Activated gamma-delta T cell treated with anti-CD3 and anti-CD28 coated beads, Interleukin-2, amount 50 U/mL, for 16 hours (primary cell): ENCODE measurements around the gene MYOM3.

Experiments used
- DNase-seq: peaks from one replicate; pipeline ENCODE4 v3.0.0-alpha.2; 2020; ENCODE audit warnings: low read depth

MYOM3 gene

DNA sequence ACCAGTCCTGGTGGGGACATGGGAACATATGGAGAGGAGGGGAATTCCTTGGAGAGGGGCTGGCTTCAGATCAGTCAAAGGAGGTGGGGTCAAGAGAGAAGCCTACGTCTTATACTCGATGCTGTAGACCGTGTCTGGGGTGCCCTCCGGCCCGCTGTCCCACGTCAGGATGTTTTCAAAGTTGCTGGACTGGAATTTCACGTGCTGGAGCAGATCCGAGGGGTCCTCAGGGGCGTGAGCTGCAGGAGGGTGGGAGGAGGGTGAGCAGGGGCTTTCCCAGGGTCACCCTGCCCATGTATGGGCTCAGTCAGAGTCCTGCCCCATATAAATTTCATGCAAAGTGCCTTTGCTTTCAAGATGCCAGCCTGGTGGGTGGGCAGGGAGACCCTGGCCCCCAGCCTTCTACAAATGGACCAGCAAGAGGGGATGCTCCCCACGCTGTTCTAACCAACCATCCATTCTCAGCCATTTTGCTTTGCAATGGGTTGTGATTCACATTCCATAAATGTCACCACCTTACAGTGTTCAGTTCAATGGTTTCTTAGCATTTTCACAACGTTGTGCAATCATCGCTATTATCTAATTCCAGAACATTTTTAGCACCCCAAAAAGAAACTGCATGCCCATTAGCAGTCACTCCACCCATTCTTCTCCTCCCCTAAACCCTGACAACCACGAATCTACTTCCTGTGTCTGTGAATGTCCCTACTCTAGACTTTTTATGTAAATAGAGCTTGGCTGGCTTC lies 26.7 kb upstream of the MYOM3 start:
- no peak for DNase-seq

DNA sequence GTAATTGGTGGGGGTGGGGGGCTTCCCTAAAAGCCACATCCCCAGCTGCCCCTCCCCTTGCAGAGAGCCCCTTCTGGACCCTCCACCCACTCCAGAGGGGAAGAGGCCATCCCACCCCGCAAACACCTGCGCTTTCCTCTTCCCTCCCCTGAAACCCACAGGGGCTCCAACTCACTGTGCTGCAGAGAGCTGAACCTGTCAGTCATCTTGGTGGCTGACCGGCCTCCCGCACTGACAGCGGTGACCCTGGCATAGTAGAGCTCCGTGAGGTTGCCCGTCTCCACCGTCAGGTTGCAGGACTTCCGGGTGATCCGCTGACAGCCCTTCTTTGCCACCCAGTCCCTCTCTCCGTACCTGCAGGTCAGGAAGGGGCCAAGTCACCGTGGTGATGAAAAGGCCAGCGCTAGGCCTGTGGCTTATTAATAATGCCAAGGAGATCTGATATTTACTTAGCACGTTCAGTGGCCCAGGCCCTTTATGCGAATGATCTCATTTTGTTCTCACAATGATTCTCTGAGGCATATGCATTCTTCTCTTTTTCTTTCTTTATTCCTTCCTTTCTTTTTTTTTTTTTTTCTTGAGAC lies 25.1 kb upstream of the MYOM3 start:
- no peak for DNase-seq

DNA sequence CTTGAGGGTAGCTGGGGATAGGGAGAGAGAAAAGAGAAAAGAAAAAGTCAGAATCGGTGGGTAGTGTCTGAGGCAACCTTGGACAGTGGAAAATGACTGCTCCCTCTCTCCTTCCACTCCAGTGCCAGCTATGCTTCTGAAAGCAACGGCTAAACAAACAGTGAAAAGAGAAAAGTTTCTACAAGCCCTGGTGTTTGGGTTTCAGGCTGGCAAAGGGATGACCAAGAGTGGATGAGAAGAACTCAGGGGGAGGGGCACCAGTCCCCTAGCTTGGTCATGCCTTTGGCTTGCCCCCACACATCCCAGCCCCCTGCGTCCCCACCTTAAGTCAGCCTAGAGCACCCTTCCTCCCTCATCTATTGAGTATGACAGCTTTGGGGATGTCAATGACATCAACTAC lies 22.4 kb upstream of the MYOM3 start:
- DNase-seq: no peak

DNA sequence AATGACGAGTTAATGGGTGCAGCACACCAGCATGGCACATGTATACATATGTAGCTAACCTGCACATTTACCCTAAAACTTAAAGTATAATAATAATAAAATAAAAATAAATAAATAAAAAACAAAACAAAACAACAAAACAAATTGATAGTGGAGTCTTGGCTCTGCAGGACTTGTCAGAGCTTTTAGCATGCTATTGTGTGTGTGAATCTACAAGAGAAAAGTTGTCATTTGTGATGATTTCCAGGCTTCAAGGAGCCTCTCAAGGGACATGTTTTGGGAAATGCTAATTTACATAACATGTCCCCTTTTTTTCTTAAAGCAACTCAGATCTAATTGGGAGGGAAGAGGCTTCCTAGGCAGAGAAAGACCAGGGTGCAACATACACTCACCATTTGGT lies 21.9 kb upstream of the MYOM3 start:
- DNase-seq: no peak

DNA sequence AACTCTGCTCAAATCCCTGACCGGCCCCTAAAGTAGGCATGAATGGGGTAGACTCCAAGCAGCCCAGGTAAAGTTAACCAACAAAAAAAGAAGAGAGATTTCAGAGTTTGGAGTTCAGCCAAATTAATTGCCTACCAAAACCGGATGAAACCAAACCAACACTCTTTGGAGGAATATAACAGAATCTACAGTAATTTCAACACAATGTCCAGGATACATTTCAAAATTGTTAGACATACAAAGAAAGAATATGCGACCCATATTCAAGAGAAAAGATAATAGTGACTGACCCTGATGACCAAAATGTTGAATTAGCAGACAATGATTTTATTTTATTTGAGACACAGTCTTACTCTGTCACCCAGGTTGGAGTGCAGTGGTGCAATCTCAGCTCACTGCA lies 18.4 kb upstream of the MYOM3 start:
- no peak for DNase-seq

DNA sequence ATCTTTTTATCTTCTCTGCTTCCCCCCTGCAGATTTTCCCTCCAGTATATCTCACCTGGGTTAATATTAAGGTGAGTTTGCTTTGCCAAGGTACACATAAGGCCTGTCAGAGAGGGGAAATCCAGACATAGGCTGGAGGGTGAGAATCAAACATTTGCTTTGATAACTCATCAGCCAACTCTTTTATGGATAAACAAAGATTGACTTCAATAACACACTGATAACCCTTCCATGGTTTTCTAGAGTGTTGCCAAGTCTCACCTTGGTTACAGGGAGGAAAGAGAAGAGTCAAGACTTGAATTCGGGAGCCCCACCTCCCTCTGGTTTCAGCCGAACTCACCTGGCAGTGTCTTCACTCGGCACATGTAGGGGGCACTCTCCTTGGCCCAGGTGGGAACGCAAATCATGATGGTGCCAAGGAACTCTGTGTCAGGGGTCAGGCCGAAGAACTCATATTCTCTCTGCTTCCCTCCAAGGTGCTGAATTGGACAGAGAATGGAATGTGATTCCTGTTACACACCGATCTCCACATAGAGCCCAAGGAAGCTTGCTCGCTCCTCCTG lies 15.9 kb upstream of the MYOM3 start:
- no peak for DNase-seq

DNA sequence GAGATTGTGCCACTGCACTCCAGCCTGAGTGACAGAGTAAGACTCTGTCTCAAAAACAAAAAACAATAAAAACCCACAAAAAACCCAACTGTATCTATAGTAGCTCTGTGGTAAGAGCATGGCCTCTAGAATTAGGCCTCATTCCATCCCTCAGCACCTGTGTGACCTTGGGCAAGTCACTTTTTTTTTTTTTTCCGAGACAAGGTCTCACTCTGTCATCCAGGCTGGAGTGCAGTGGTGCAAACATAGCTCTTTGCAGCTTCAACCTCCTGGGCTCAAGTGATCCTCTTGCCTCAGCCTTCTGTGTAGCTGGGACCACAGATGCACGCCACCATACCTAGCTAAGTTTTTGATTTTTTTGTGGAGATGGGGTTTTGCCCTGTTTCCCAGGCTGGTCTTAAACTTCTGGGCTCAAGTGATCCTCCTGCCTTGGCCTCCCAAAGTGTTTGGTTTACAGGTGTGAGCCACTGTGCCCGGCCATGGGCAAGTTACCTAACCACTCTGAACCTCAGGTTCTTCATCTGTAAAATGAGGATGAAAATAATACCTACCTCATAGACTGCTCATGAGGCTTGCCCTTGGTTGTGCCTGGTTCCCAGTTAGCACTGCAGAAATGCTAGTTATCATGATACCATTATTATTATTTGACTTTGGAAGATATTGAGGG lies 15.3 kb upstream of the MYOM3 start:
- no peak for DNase-seq

DNA sequence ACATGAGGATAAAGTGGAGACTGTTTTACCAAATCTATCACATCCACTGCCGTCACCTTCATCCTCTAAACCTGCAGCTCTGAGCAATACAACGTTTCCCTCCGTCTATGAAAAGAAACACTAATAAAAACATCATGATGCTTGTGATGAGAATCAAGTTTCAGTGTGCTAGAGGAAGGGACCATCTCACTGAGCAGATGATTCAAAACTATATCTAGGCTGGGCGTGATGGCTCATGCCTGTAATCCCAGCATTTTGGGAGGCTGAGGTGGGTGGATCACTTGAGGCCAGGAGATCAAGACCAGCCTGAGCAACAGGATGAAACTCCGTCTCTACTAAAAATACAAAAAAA lies 14.7 kb upstream of the MYOM3 start:
- DNase-seq: no peak

DNA sequence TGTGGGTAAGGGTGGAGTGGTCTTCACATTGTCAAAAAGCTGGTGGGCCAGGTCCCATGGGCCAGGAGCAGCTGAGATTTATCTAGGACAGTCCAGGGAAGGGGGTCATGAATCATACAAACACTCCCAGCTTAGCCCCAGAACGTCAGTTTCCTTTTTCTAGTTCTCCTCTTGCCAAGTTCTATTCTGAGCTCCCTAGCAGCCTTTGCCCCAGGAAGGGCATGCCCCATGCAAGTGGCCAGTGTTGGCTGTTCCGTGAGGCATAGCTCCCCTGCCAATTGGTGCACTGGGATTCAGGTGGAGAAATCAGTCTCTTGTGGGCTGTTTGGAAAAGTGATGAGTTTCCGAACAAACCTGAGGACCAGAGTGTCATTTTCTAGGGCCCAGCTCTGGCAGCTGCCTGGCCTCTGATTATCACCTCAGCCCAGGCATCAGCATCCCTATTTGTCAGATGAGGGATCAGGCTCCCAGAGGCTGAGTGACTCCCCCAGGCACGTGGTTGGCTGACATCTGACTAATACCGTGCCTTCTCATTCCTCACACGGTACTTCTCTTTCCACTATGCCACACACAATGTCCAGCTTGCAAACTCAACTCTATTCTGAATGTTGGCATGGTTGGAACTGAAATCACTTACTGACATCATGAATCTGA lies 14.2 kb upstream of the MYOM3 start:
- no peak for DNase-seq

DNA sequence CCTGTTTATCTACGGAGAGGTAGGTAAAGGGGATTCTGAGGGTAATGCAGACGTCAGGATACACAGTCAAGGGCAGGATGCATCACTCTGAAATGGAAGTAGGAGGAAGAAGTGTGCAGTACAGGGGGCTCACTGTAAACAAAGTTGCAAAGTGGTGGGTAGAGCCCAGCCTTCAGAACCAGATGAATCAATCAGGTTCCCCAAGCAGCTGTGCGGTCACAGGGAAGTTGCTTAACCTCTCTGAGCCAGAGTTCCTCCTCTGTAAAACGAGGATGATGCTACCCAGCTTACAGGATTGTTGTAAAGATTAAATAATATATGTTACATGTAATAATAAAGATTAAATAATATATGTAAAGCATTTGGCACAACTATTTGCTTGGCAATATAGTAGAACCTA lies 13.5 kb upstream of the MYOM3 start:
- no peak for DNase-seq

DNA sequence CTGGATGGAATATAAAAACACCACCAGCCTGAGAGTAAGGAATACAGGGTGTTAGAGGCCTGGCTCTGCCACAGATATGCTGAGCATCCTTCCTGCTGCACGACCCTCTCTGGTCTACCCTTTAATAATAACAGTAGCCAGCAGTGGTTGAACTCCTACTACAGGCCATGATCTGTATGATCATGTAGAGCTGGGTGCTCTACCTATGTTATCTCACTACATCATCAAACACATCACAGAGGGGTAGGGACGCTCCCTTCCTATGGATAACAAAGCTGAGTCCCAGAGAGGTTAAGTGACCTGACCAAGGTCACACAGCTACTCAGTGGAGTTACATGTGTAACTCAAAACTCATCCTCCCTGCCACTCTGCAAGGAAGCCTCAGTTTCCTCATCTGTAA lies 13.0 kb upstream of the MYOM3 start:
- no peak for DNase-seq

DNA sequence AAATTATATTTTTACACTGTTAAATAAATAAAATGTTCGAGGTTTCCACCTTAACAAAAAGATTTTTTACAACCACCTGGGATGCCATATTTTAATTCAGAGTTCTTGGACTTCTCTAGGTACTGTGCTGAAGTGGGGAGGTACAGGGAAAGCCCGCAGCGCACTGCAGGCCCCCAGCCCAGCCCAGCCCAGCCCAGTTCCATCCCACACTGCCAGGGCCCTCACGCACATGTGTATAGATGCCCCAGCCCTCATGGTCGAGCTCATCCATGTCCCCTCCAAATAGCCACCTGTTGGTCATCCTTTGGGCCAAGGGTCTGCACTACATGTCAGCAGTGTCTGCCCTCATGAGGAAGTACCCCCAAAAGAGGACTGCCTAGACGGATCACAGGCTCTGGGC lies 11.7 kb upstream of the MYOM3 start:
- DNase-seq: no peak

DNA sequence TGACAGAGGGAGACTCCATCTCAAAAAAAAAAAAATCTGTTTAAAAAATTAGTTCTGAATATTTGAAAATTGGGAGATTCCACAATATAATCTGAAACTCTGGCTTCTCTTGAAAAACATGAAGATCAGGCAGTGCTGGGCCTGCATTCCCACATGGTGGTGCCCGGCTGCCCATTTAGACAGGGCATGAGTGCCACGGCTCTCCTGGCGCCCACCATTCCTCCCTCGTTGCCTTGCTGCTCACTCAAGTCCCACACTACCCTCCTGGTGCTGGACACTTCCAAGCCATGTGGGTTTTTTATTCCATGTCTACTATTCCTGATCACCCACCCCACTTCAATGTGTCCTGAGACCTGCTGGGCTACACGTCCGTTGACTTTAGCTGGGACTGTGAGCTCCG lies 10.8 kb upstream of the MYOM3 start:
- no peak for DNase-seq

DNA sequence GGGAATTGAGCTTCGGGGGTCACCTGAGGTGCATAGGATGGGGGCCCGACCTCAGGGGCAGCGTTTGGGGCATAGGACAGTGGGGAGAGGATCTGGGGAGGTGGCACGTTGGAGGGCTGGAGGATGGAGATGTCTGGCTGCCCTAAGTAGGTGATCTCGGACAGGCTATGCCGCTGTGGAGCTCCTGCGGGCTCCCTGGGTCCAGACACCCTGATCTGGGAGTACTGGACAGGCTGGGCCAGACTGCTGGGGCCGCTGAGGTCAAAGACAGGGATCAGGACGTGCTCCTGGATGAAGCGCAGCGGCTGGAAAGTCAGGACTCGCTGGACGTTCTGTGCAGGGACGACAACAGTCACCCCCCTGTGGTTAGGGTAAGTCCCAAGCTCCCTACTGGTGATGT lies 9.5 kb upstream of the MYOM3 start:
- DNase-seq: no peak

DNA sequence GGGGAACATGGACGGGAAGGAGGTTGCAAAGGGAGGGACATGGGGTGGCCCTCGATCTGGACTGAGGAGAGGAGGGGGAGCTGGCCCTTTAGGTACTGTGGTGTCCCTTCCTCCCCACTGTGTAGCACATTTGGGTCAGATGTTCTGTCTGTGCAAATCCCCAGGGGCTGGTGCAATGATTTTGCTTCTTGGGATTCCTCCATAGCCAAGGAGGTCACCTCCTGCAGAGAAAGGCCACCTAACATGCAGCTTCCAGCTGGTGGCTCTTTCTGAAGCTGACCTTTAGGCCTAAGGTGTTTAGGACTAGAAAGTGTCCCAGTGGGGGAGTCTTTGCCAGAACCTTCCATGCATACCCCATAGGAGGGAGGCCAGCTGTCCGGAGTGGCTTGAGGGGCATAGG lies 9.0 kb upstream of the MYOM3 start:
- no peak for DNase-seq

DNA sequence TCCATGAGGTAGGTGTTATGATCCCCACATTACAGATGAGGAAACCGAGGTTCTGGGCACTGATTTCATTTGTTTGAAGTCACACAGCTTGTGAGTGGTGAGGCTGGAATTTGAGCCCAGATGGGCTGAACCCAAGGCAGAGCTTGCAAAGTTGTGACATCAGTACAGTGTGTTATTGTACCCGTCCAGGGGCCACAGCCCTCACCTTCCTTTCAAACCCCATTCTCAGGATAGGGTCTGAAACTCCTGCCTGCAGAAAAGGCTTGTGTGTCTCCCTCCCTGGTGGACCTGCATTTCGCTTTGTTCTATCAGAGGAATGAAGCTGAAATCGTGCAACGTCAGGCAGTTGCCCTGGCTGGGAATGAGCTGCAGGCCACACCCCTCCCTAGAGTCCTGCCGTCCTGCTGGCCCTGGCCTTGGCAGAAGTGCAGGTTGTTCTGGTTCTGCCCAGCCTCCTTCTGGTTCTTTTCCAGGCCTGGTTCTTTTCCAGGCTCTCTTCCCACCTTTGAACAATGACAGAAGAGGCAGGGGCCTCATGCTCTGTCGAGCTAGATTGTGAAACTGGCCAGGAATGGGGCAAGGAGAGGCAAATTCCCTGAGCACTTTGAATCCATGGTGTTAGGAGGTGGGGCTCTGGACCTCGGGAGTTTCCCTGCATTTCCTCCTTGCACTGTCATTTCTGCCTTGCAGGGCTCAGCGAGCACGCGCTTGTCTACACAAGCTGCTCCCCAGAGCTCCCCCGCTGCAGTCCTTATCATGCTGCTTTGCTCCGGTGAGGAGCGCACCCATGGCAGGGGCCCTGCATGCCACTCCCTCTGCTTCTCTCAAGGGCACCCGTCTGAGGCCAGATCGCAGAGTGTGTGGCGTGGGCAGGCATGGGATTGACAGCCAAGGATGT lies 8.2 kb upstream of the MYOM3 start:
- no peak for DNase-seq

DNA sequence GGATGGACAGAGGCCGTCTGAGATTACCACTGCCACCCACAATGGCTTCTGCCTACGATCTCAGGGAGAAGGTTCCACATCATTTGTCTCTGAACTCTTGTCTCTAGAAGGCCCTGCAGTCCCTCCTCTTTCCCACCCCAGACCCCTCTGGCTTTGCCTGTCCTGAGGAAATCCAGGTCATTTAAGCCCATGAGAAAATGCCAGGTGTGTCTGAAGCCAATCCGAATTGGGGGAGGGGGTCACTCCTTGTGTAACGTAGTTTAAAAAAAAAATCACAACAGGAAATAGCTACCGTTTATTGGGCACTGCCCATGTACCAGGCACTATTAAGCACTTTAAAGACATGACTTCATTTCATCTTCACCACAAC lies 7.5 kb upstream of the MYOM3 start:
- DNase-seq: no peak

DNA sequence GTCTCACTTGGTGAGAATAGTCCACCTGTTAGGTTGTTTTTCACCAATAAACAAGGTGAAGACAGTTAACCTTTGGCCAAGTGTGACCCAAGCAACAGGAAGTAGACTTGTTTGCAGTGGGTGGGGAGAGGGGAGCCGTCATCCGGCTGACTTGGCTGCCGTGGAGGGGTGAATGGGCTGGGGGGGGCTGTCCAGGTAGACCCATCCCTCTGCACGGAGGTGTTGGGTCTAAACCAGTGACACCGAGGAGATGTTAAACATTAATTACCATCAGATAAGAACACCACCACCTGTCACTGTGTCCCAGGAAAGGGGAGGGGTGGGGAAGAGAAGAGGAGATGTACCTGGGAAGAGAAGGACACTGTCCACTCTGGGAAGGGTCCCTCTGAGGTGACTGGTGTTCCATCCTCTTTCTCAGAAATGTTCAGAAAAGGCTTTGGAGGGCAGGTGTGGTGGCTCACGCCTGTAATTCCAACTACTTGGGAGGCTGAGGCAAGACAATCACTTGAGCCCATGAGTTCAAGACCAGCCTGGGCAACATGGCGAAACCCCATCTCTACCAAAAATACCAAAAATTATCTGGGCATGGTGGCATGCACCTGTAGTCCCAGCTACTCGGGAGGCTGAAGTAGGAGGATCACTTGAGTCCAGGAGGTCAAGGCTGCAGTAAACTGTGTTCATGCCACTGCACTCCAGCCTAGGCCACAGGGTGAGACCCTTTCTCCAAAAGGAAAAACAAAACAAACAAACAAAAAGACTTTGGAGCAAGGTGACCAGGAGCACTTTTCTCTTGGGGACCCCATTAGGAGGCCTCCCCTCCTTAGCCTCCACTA lies 6.7 kb upstream of the MYOM3 start:
- no peak for DNase-seq

DNA sequence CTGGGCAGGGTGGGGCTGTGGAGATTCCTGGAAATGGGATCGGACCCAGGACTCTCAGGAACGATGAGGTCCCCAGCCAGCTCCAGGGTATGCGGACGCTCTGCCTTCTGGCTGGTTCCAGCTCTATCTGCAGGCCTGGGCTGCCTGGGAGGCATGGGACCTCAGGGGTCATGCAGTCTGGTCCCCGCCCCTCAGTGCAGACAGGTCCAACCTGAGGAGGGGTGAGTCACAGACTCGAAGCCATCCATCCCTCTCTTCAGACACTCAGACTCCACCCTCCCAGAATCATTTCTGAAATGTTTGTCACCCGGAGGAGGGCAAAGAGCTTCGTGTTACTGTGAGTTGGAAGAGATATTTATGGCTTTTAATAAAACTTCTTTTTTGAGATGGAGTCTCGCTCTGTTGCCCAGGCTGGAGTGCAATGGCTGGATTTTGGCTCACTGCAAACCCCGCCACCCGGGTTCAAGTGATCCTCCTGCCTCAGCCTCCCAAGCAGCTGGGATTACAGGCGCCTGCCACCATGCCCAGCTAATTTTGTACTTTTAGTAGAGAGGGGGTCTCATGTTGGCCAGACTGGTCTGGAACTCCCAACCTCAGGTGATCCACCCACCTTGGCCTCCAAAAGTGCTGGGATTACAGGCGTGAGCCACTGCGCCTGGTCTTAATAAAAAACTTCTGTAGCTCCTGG lies 5.9 kb upstream of the MYOM3 start:
- DNase-seq: no peak

DNA sequence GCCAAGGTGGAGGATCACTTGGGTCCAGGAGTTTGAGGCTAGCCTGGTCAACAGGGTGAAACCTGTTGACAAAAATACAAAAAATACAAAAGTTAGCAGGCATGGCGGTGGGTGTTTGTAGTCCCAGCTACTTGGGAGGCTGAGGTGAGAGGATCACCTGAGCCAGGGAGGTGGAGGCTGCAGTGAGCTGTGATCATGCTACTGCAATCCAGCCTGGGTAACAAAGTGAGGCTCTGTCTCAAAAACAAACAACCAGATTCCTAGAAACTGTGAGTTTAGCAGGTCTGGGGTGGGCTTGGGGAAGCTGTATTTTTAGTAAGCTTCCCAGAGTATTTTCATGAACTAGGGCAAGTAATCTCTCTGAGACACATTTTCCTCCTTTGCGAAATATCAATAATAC lies 5.2 kb upstream of the MYOM3 start:
- DNase-seq: no peak

DNA sequence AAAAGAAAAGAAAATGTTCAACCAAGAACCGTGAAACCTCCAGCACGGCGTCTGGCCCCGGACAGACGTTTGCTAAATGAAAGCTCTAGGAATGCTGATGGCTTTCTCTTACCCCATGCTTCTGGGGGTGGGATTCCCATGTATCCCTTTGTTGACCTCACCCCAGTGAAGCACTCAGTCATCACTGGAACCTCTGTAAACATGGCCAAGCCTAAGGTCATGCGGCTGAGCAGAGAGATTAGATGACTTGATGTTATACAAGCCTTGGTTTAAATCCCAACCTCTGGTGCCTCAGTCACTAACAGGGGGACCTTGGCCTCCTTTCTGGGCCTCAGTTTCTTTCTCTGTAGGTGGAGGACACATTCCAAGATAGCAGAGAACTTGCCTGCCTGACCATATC lies 2.8 kb upstream of the MYOM3 start:
- DNase-seq: no peak
